HepG2 (cell line): ENCODE data around the gene UCK2. TPM values are rescaled to one million over a fixed set of nuclear protein-coding genes. Genes with fewer than 3 reads are reported as not detected.

ENCODE experiments used
- ATM ChIP-seq: fragments of 450-650 bp; IDR thresholded peaks from 2 replicates; pipeline ENCODE4 v1.7.1; 2017; ENCODE audit warnings: mild to moderate bottlenecking, borderline replicate concordance
- ETV5 ChIP-seq: IDR thresholded peaks from 2 replicates; pipeline ENCODE4 v1.6.1; 2018; ENCODE audit warnings: missing biosample characterization, missing genetic modification reagents, inconsistent platforms, borderline replicate concordance
- FOXK2 ChIP-seq: fragments of 450-650 bp; IDR thresholded peaks from 2 replicates; pipeline ENCODE4 v1.6.1; 2016
- FOXO1 ChIP-seq: sonication (generic); formaldehyde crosslinking; IDR thresholded peaks from 2 replicates; pipeline ENCODE4 v1.4.0; 2020; ENCODE audit warnings: missing genetic modification reagents
- HCFC1 ChIP-seq: fragments of 150-350 bp; IDR thresholded peaks from 2 replicates; pipeline ENCODE4 v1.6.1; 2014; ENCODE audit warnings: low read depth, low read length
- HDAC1 ChIP-seq: sonication (generic); formaldehyde crosslinking; IDR thresholded peaks from 2 replicates; pipeline ENCODE4 v1.5.1; 2020; ENCODE audit warnings: mild to moderate bottlenecking, missing genetic modification reagents
- HNF4A ChIP-seq: sonication (generic); formaldehyde crosslinking; IDR thresholded peaks from 2 replicates; pipeline ENCODE4 v1.4.0; 2020; ENCODE audit warnings: missing genetic modification reagents
- HOXD1 ChIP-seq: sonication (generic); formaldehyde crosslinking; IDR thresholded peaks from 2 replicates; pipeline ENCODE4 v1.5.0; 2020; ENCODE audit warnings: missing genetic modification reagents
- MAZ ChIP-seq, 2 experiments: sonication (generic) in 1 of 2; formaldehyde crosslinking in 1 of 2; IDR thresholded peaks; 2 replicates each; pipeline versions ENCODE4 v1.5.0 to v1.6.1; 2012 to 2020; ENCODE audit warnings: low read depth in 2 of 2, mild to moderate bottlenecking in 2 of 2, borderline replicate concordance in 1 of 2, improper control_type of control experiment in 1 of 2, low read length in 1 of 2, missing genetic modification reagents in 1 of 2, moderate library complexity in 1 of 2
- NFE2L1 ChIP-seq: sonication (generic); formaldehyde crosslinking; IDR thresholded peaks from 2 replicates; pipeline ENCODE4 v1.4.0; 2020; ENCODE audit warnings: missing genetic modification reagents, mild to moderate bottlenecking, borderline replicate concordance
- REPIN1 ChIP-seq: sonication (generic); formaldehyde crosslinking; IDR thresholded peaks from 2 replicates; pipeline ENCODE4 v1.8.0; 2022; ENCODE audit warnings: missing genetic modification reagents, low read depth, mild to moderate bottlenecking, borderline replicate concordance
- RFX3 ChIP-seq: IDR thresholded peaks from 2 replicates; pipeline ENCODE4 v1.6.1; 2016; ENCODE audit warnings: missing biosample characterization, missing genetic modification reagents
- SOX5 ChIP-seq: IDR thresholded peaks from 2 replicates; pipeline ENCODE4 v1.6.1; 2016; ENCODE audit warnings: borderline replicate concordance
- TBX2 ChIP-seq: sonication (generic); formaldehyde crosslinking; IDR thresholded peaks from 2 replicates; pipeline ENCODE4 v1.5.0; 2020; ENCODE audit warnings: missing genetic modification reagents, mild to moderate bottlenecking, borderline replicate concordance
- XBP1 ChIP-seq: sonication (generic); formaldehyde crosslinking; IDR thresholded peaks from 2 replicates; pipeline ENCODE4 v1.5.0; 2020; ENCODE audit warnings: missing genetic modification reagents
- XRCC5 ChIP-seq: fragments of 200-400 bp; formaldehyde crosslinking; optimal IDR thresholded peaks from 2 replicates; pipeline ENCODE3; 2017; ENCODE audit warnings: mild to moderate bottlenecking, low read length
- ZNF562 ChIP-seq: sonication (generic); formaldehyde crosslinking; IDR thresholded peaks from 2 replicates; pipeline ENCODE4 v1.8.0; 2022; ENCODE audit warnings: missing genetic modification reagents, borderline replicate concordance
- ZNF644 ChIP-seq: IDR thresholded peaks from 2 replicates; pipeline ENCODE4 v1.6.1; 2016; ENCODE audit warnings: low read depth
- ZNF660 ChIP-seq: sonication (generic); formaldehyde crosslinking; IDR thresholded peaks from 2 replicates; pipeline ENCODE4 v1.5.1; 2020; ENCODE audit warnings: mild to moderate bottlenecking, low read depth, missing genetic modification reagents, borderline replicate concordance
- ZNF749 ChIP-seq: sonication (generic); formaldehyde crosslinking; IDR thresholded peaks from 2 replicates; pipeline ENCODE4 v1.8.0; 2022; ENCODE audit warnings: mild to moderate bottlenecking, missing genetic modification reagents, moderate library complexity, borderline replicate concordance
- ZNF775 ChIP-seq: sonication (generic); formaldehyde crosslinking; IDR thresholded peaks from 2 replicates; pipeline ENCODE4 v1.4.0; 2020; ENCODE audit warnings: missing genetic modification reagents, mild to moderate bottlenecking, moderate library complexity, borderline replicate concordance
- ZNF776 ChIP-seq: sonication (generic); formaldehyde crosslinking; IDR thresholded peaks from 2 replicates; pipeline ENCODE4 v1.4.0; 2020; ENCODE audit warnings: mild to moderate bottlenecking, missing genetic modification reagents
- polyA plus RNA-seq, 8 experiments: library from polyadenylated mRNA; depleted of rRNA in 3 of 8; stranded (reverse) in 7 of 8; unstranded in 1 of 8; fragments of >200 nt; fragmentation: Illumina TruSeq in 4 of 8; extraction: Trizol in 4 of 8; gene quantifications; 2 replicates each; pipeline versions ENCODE4 v1.2.1 to v1.2.3, GENCODE V29; 2011 to 2016; ENCODE audit warnings: low read depth in 4 of 8, missing spikeins in 1 of 8, mixed read lengths in 1 of 8; ENCODE audit not compliant: insufficient read depth in 1 of 8
- total RNA-seq, 5 experiments: library from RNA; depleted of rRNA; stranded (reverse); fragments of >200 nt; fragmentation: Illumina TruSeq; extraction: Trizol; gene quantifications; 2 replicates each; pipeline ENCODE4 v1.2.3, GENCODE V29; 2016; ENCODE audit warnings: low read depth in 1 of 5
- TF ChIP-seq, protein P1 (sequence below): IDR thresholded peaks from 2 replicates; pipeline ENCODE4 v1.6.1; 2016; ENCODE audit warnings: control low read depth
- TF ChIP-seq, protein P2 (sequence below): sonication (generic); formaldehyde crosslinking; IDR thresholded peaks from 2 replicates; pipeline ENCODE4 v1.8.1; 2023; ENCODE audit warnings: mild to moderate bottlenecking, missing genetic modification reagents
- TF ChIP-seq, protein P3 (sequence below): IDR thresholded peaks from 2 replicates; pipeline ENCODE4 v1.4.0; 2020; ENCODE audit warnings: mild to moderate bottlenecking, missing genetic modification reagents

The UCK2 gene
- total and polyA plus RNA-seq, 2 of the 13 experiments (the other 11 are each of a cell fraction or from before 2014, with no cell fraction given) = 64.3 to 78.0 TPM

DNA sequence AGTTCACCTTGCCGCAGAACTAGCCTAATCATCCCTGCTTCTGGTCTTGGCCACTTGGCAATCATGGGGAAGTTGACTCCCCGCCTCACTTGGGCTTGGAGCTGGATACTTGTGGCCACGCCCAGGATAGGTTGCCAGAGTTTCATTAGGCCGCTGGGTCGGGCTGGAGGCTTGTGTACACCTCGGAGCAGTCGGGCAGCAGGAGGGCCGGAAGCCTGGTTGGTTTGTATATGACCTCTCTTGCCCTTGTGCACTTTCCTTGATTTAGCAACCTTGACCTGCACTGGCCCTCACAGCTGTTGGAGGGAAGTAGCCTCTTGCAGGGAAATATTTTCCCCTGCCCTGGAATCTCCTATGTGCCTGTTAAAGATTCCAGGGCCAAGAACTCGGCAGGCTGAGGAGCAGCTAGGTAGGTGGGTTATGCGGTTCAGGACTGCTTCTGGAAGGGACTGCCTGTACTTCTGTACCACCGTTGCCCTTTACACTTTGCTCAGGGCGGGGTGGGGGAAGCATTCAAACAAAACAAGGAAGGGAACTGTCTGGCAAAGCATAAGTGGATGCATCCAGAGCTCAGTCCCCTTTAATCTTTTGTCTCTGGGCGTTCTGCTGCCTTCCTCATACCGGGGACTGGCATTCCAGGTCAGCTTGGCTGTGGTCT is 83.5 kb downstream of the UCK2 start (continued):
- no peak for TF ChIP-seq ATM
- peak; percentile 93 for TF ChIP-seq HNF4A
- TF ChIP-seq ZNF660 (CRISPR knock-in tag) = no peak
- peak; percentile 49; the same call in 1 of the 2 replicates for TF ChIP-seq ZNF644 (CRISPR knock-in tag)
- TF ChIP-seq XRCC5 = peak; percentile 43
- TF ChIP-seq HDAC1 (CRISPR knock-in tag) = peak; percentile 81
- TF ChIP-seq, protein P1, sequence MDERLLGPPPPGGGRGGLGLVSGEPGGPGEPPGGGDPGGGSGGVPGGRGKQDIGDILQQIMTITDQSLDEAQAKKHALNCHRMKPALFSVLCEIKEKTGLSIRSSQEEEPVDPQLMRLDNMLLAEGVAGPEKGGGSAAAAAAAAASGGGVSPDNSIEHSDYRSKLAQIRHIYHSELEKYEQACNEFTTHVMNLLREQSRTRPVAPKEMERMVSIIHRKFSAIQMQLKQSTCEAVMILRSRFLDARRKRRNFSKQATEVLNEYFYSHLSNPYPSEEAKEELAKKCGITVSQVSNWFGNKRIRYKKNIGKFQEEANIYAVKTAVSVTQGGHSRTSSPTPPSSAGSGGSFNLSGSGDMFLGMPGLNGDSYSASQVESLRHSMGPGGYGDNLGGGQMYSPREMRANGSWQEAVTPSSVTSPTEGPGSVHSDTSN (CRISPR knock-in tag) = no peak
- TF ChIP-seq SOX5 (CRISPR knock-in tag) = 0 out of 2 replicates have a peak, but pooled peaks have one; percentile 61
- no peak for TF ChIP-seq ZNF776
- no peak for TF ChIP-seq RFX3 (CRISPR knock-in tag)
- peak; percentile 77 for TF ChIP-seq FOXO1 (CRISPR knock-in tag)
- TF ChIP-seq, protein P2, sequence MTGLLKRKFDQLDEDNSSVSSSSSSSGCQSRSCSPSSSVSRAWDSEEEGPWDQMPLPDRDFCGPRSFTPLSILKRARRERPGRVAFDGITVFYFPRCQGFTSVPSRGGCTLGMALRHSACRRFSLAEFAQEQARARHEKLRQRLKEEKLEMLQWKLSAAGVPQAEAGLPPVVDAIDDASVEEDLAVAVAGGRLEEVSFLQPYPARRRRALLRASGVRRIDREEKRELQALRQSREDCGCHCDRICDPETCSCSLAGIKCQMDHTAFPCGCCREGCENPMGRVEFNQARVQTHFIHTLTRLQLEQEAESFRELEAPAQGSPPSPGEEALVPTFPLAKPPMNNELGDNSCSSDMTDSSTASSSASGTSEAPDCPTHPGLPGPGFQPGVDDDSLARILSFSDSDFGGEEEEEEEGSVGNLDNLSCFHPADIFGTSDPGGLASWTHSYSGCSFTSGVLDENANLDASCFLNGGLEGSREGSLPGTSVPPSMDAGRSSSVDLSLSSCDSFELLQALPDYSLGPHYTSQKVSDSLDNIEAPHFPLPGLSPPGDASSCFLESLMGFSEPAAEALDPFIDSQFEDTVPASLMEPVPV (CRISPR knock-in tag) = peak; percentile 82; the same call in 1 of the 2 replicates
- peak; percentile 71; the same call in 1 of the 2 replicates for TF ChIP-seq ZNF749 (CRISPR knock-in tag)
- TF ChIP-seq HCFC1 = no peak
- TF ChIP-seq ZNF562 (CRISPR knock-in tag) = no peak
- peak; percentile 90 for TF ChIP-seq TBX2
- TF ChIP-seq NFE2L1 (CRISPR knock-in tag) = no peak
- TF ChIP-seq, protein P3, sequence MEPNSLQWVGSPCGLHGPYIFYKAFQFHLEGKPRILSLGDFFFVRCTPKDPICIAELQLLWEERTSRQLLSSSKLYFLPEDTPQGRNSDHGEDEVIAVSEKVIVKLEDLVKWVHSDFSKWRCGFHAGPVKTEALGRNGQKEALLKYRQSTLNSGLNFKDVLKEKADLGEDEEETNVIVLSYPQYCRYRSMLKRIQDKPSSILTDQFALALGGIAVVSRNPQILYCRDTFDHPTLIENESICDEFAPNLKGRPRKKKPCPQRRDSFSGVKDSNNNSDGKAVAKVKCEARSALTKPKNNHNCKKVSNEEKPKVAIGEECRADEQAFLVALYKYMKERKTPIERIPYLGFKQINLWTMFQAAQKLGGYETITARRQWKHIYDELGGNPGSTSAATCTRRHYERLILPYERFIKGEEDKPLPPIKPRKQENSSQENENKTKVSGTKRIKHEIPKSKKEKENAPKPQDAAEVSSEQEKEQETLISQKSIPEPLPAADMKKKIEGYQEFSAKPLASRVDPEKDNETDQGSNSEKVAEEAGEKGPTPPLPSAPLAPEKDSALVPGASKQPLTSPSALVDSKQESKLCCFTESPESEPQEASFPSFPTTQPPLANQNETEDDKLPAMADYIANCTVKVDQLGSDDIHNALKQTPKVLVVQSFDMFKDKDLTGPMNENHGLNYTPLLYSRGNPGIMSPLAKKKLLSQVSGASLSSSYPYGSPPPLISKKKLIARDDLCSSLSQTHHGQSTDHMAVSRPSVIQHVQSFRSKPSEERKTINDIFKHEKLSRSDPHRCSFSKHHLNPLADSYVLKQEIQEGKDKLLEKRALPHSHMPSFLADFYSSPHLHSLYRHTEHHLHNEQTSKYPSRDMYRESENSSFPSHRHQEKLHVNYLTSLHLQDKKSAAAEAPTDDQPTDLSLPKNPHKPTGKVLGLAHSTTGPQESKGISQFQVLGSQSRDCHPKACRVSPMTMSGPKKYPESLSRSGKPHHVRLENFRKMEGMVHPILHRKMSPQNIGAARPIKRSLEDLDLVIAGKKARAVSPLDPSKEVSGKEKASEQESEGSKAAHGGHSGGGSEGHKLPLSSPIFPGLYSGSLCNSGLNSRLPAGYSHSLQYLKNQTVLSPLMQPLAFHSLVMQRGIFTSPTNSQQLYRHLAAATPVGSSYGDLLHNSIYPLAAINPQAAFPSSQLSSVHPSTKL (CRISPR knock-in tag) = peak; percentile 94
- TF ChIP-seq HOXD1 (CRISPR knock-in tag) = peak; percentile 58; the same call in 1 of the 2 replicates
- TF ChIP-seq ETV5 (CRISPR knock-in tag) = peak; percentile 93
- TF ChIP-seq XBP1 (CRISPR knock-in tag) = no peak
- peak; percentile 74 for TF ChIP-seq FOXK2
- TF ChIP-seq ZNF775 = no peak
- TF ChIP-seq REPIN1 (CRISPR knock-in tag) = peak; percentile 80
- no peak for TF ChIP-seq MAZ (IDR thresholded peaks at IDR 0.05; ENCODE audit: borderline replicate concordance, low read depth, low read length)
- TF ChIP-seq MAZ (CRISPR knock-in tag; IDR thresholded peaks at IDR 0.05; ENCODE audit: low read depth) = peak; percentile 70
